Activated CD4-positive, alpha-beta memory T cell treated with anti-CD3 and anti-CD28 coated beads for 36 hours (primary cell): ENCODE data around the gene LTB4R2. TPM values are rescaled to one million over a fixed set of nuclear protein-coding genes. Genes with fewer than 3 reads are reported as not detected.

Experiments used
- CTCF ChIA-PET: fragments of 350-600 bp; sonication (Branson Sonifier 250); formaldehyde crosslinking; loops from one replicate; lab custom pipeline; 2021; ENCODE audit warnings: antibody characterized with exemption, inconsistent platforms; lab: Charles Lee
- POLR2A ChIA-PET: fragments of 350-600 bp; sonication (Branson Sonifier 250); formaldehyde crosslinking; loops from one replicate; lab custom pipeline; 2021; ENCODE audit warnings: antibody characterized with exemption; lab: Charles Lee
- DNase-seq: peaks from one replicate; pipeline ENCODE4 v3.0.0-alpha.2; 2020
- H3K27ac Mint-ChIP-seq: one replicate; pipeline ENCODE4 v1.8.0; 2021; ENCODE audit warnings: mixed read lengths
- H3K27me3 Mint-ChIP-seq: one replicate; pipeline ENCODE4 v1.8.0; 2021; ENCODE audit warnings: mixed read lengths
- H3K36me3 Mint-ChIP-seq: one replicate; pipeline ENCODE4 v1.8.0; 2021; ENCODE audit warnings: mixed read lengths
- H3K4me1 Mint-ChIP-seq: one replicate; pipeline ENCODE4 v1.8.0; 2021; ENCODE audit warnings: low read depth, mixed read lengths
- H3K4me3 Mint-ChIP-seq: one replicate; pipeline ENCODE4 v1.8.0; 2021; ENCODE audit warnings: mild to moderate bottlenecking, mixed read lengths
- H3K9me3 Mint-ChIP-seq: one replicate; pipeline ENCODE4 v1.8.0; 2021; ENCODE audit warnings: mixed read lengths
- intact Hi-C: fragments of 100-400 bp; cut with micrococcal nuclease; formaldehyde crosslinking; loops from one replicate; pipeline ENCODE4 v1.15.1; 2023
- total RNA-seq, 2 experiments: library from RNA; stranded (reverse); gene quantifications; one replicate each; pipeline ENCODE4 v1.2.3, GENCODE V29; 2021

Gene LTB4R2
- total RNA-seq, 2 experiments from 2014 or later, result 9.4 to 9.6 TPM

DNA sequence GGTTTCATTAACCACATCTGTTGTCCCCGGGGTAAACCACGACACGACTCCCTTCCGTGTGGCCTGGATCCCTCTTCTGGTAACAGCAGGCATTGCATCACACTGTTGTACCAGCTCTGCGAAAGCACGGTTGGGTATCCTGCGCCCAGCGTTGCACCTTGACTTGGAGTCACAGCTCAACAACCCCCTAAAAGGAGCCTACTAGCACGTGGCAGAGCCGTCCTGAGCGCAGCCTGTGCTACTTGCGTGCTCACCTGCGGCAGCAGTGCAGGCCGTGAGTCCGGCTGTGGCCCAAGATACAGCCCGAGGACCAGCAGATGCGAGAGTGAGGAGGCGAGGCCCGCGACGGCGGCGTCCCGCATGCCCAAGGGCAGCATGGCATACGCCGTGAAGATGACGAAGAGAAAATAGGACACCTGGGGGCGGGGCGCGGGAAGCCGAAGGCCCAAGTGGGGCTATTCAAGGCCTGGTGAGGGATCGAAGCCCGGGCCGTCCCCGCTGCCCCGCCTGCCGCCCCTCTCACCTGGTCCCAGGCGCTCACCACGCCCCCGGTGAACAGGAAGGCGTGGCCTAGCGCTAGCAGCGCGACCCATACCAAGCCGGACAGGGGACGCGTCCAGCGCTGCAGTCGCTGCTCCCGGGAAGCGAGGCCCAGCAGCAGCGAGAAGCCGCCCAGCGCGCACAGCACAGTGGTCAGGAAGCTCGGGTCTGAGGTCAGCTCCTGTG is 22.5 kb downstream of the LTB4R2 start:
- CTCF ChIA-PET, result interaction anchor here (0.6 to 25.4 kb wide), 28 partner anchors 12 to 242 kb away, joined by 3 to 968 read pairs (median 6); partner anchors contain the start of genes CBLN3, CIDEB, DCAF11 and KHNYN
- Mint-ChIP-seq H3K4me3 (peak overlapping the region; percentile 78), H3K9me3 (no peaks in the 10 kb centered on the region)

GRCh38 chr14:24334431-24335291 is 24.7 kb downstream of the LTB4R2 start, which contains the start of gene ADCY4:
Gene ADCY4, minus strand, starts transcription at chr14:24335071. Its CDS starts 419 bp downstream, at chr14:24334652.
- POLR2A ChIA-PET, result interaction anchor here (0.7 to 3.4 kb wide), 5 partner anchors 18 to 107 kb away, joined by 3 to 67 read pairs (median 4); partner anchors contain the start of genes CBLN3, KHNYN, SDR39U1 and TINF2
- DNase-seq, result no peak
- no peaks in the 10 kb centered on the region for H3K9me3 Mint-ChIP-seq
- H3K4me1 Mint-ChIP-seq, result peaks cover 43% of the 10 kb centered on the region
- peak within 1 kb of the TSS; percentile 53 for H3K4me3 Mint-ChIP-seq
- peaks cover 13% of the 10 kb centered on the region for H3K36me3 Mint-ChIP-seq
- no peak within 1 kb of the TSS for H3K27ac Mint-ChIP-seq
- intact Hi-C loops, result loop anchor here (5.0 kb wide), 1 partner anchor 33 kb away; the partner anchor contains the start of gene NFATC4
- CTCF ChIA-PET, result interaction anchor here (1.2 to 25.4 kb wide), 12 partner anchors 11 to 99 kb away, joined by 4 to 968 read pairs (median 12); partner anchors contain the start of genes CBLN3, CIDEB, KHNYN and LTB4R
- H3K27me3 Mint-ChIP-seq, result peaks cover 21% of the 10 kb centered on the region

More for the DNA sequence above, 22.5 kb downstream of the LTB4R2 start:
- Mint-ChIP-seq H3K4me1 (peaks cover 46% of the 10 kb centered on the region), H3K27ac (peak overlapping the region; percentile 30), H3K36me3 (peaks cover 9% of the 10 kb centered on the region), H3K27me3 (peaks cover 21% of the 10 kb centered on the region)
- POLR2A ChIA-PET, result interaction anchor here (0.6 to 3.4 kb wide), 10 partner anchors 15 to 1404 kb away, joined by 3 to 67 read pairs (median 5); partner anchors contain the start of genes CBLN3, KHNYN, PRMT5 and SDR39U1
- intact Hi-C loops, result loop anchor here (1.0 to 5.0 kb wide), 6 partner anchors 22 to 346 kb away; partner anchors contain the start of genes LTB4R, LTB4R2, NFATC4 and RABGGTA
- peak; percentile 89 for DNase-seq

DNA sequence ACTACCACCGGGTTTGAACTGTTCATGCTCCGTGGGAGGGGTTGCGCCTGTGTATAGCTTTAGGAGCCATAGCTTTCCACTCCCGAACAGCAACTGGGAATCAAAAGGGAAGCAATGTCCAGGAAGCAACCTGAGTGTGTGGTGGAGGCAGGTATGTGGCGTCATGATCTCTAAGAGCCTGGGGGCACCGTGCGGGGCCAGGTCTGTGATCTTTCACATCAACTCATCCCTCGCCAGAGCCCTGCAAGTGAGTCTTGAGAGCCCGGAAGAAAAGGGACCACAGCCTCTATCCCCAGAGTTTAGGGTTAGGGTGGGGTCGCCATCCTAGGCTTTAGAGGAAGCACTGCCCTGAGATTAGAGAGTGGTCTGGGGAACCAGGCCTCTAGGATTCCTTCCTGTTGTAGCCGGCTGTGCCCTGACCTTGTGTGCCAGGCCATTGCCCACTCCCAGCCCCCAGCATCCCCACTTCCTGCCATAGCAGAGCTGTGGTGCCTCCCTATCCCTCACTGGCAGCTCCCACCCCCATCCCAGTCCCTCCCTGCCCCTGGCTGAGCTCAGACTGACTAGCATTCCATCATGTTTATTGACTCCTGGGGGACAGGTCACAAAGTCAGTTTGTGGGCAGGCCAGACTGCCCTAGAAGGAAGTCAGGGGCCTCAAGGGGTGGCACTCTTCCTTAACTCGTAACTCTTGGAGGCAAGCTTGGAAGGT is 25.7 kb downstream of the LTB4R2 start:
- Mint-ChIP-seq H3K4me1 (peaks cover 41% of the 10 kb centered on the region), H3K4me3 (no peak overlapping the region), H3K9me3 (no peaks in the 10 kb centered on the region), H3K36me3 (peaks cover 13% of the 10 kb centered on the region), H3K27ac (no peak overlapping the region), H3K27me3 (peaks cover 21% of the 10 kb centered on the region)
- DNase-seq, result no peak
- ChIA-PET POLR2A (interaction anchor here (0.6 to 1.0 kb wide), 2 partner anchors 73 to 95 kb away, joined by 3 to 4 read pairs; no protein-coding TSS in a partner anchor), CTCF (interaction anchor here (0.6 to 25.4 kb wide), 5 partner anchors 9 to 98 kb away, joined by 3 to 968 read pairs (median 4); partner anchors contain the start of genes CBLN3, KHNYN and SDR39U1)
- intact Hi-C loops, result no loop called here

DNA sequence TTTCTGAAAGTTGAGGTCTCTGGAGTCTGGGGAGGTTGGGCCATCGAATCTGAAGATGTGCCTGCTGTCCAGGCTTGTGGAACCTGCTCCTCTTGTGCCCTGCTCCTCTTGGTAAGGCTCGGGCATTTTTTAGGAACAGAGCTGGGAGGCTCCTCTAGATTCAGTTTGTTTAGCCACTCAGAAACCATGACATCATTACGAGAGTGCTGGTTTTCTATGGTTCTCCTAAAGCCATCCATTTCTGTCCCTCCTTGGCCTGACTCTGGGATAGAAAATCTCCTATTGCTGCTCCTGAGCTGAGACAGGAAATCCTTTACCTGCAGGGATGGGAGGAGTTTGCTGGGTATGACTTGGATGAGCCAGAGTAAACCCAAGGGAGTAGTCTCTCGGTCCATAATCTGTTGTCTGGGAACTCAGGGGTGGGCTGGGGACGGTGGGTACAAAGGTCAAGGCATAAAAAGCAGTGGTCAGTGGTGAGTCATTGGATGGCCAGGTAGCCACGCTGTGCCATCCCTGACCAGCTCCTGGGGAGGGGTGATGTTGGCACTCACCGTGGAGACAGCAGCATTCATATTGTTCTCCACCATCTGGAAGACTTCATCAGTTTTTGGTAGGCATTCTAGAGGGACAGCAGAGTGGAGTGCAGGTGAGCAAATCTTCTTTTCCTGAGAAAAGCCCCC is 27.3 kb downstream of the LTB4R2 start:
- Mint-ChIP-seq H3K9me3 (no peaks in the 10 kb centered on the region), H3K4me1 (peaks cover 34% of the 10 kb centered on the region), H3K4me3 (no peak overlapping the region), H3K27me3 (peaks cover 18% of the 10 kb centered on the region), H3K36me3 (peaks cover 13% of the 10 kb centered on the region), H3K27ac (no peak overlapping the region)
- intact Hi-C loops, result no loop called here
- POLR2A ChIA-PET, result interaction anchor here (1.0 kb wide), 1 partner anchor 71 kb away, joined by 3 read pairs; no protein-coding TSS in a partner anchor
- DNase-seq, result no peak
- CTCF ChIA-PET, result interaction anchor here (1.2 to 25.4 kb wide), 5 partner anchors 9 to 96 kb away, joined by 3 to 968 read pairs (median 3); partner anchors contain the start of genes CBLN3, KHNYN and SDR39U1

DNA sequence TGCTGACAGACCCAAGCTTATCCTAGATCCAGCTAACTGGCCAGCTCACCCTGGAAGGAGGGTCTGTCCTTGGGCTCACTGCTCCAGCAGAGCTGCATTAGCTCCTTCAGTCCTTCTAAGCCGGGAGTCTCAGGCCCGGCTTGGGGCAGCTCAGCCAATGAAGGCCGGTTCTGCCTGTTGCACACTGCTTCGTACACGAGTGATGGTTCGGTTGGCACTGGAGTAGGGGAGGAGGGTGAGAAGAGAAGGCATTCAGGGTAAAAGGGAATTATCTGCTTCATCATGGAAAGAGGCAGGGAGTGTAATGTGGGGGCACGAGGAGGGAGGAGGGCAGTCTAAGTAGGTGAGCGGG is 27.9 kb downstream of the LTB4R2 start:
- DNase-seq, result no peak
- peaks cover 31% of the 10 kb centered on the region for H3K4me1 Mint-ChIP-seq
- no peak overlapping the region for H3K4me3 Mint-ChIP-seq
- H3K27me3 Mint-ChIP-seq, result peaks cover 15% of the 10 kb centered on the region
- no peaks in the 10 kb centered on the region for H3K9me3 Mint-ChIP-seq
- CTCF ChIA-PET, result interaction anchor here (1.3 to 25.4 kb wide), 4 partner anchors 9 to 96 kb away, joined by 3 to 968 read pairs (median 6); partner anchors contain the start of genes CBLN3, KHNYN and SDR39U1
- H3K36me3 Mint-ChIP-seq, result peaks cover 13% of the 10 kb centered on the region
- H3K27ac Mint-ChIP-seq, result no peak overlapping the region
- POLR2A ChIA-PET, result no interaction called here
- intact Hi-C loops, result no loop called here

- peaks cover 23% of the 10 kb centered on the region for H3K4me1 Mint-ChIP-seq
- peaks cover 12% of the 10 kb centered on the region for H3K27me3 Mint-ChIP-seq
- peak overlapping the region; percentile 91 for H3K4me3 Mint-ChIP-seq
- H3K9me3 Mint-ChIP-seq, result no peaks in the 10 kb centered on the region
- intact Hi-C loops, result no loop called here
- H3K27ac Mint-ChIP-seq, result no peak overlapping the region
- H3K36me3 Mint-ChIP-seq, result peaks cover 13% of the 10 kb centered on the region
- ChIA-PET POLR2A (interaction anchor here (0.8 to 1.8 kb wide), 2 partner anchors 23 to 93 kb away, joined by 3 to 7 read pairs; no protein-coding TSS in a partner anchor), CTCF (interaction anchor here (2.7 to 25.4 kb wide), 2 partner anchors 27 to 95 kb away, joined by 9 to 968 read pairs; partner anchors contain the start of genes CBLN3, KHNYN and SDR39U1)
- no peak for DNase-seq
Measured at GRCh38 chr14:24338843-24339242, 28.9 kb downstream of the LTB4R2 start.

DNA sequence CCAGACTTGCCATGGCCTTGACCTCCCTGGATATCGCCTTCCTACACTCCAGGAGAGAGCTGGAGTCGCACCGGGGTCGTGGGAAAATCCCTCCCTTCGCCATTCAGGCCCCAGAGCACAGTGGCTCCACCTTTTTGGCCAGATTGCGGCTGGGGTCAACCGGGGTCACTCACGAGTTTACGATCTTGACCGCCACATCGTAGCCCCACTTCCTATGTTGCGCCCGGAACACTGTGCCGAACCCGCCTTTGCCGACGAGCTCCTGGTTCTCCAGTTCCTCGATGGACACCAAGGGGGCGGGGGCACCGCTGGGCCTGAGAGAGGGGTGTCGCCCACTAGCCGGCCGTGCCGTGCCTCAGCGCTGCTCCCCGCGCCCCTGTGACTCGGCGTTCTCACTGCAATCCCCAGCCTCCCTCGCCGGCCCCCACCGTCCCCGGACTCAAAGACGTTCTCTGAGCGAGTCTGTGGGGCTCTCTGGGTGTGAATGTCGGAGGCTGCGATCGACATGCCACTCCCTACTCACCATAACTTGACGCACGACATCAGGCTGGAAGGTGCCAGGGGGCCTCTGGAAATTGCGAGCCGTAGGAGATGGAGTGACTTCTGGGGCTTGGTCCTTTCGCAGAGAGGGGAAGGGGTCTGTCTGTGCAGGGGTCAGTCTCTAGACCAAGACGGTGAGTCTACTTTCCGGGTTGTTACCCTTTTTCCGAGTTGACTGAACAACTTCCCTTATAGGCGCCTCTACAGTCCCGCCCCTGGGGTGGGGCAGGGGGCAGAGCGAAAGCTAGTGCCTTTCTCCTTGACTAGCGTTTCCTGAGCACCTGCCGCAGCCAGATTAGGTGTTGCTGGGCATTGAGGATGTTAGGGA is 29.6 kb downstream of the LTB4R2 start, which contains the start of gene RIPK3:
Gene RIPK3 (minus strand): TSS at position 708 of the 868 bp plus-strand sequence. CDS start 165 bp downstream, at position 543.
- peak within 1 kb of the TSS; percentile 91 for H3K4me3 Mint-ChIP-seq
- ChIA-PET CTCF (interaction anchor here (0.6 to 25.4 kb wide), 12 partner anchors 12 to 179 kb away, joined by 3 to 968 read pairs (median 4); partner anchors contain the start of genes CBLN3, IRF9, KHNYN and LTB4R2), POLR2A (interaction anchor here (0.8 to 1.8 kb wide), 3 partner anchors 23 to 92 kb away, joined by 3 to 10 read pairs (median 7); partner anchors contain the start of genes CBLN3 and KHNYN)
- H3K27me3 Mint-ChIP-seq, result peaks cover 11% of the 10 kb centered on the region
- peaks cover 13% of the 10 kb centered on the region for H3K36me3 Mint-ChIP-seq
- peak within 1 kb of the TSS; percentile 75 for H3K27ac Mint-ChIP-seq
- intact Hi-C loops, result no loop called here
- H3K4me1 Mint-ChIP-seq, result peaks cover 19% of the 10 kb centered on the region
- peak; percentile 82 for DNase-seq
- no peaks in the 10 kb centered on the region for H3K9me3 Mint-ChIP-seq

- H3K27me3 Mint-ChIP-seq, result peaks cover 9% of the 10 kb centered on the region
- H3K9me3 Mint-ChIP-seq, result no peaks in the 10 kb centered on the region
- H3K27ac Mint-ChIP-seq, result no peak overlapping the region
- POLR2A ChIA-PET, result interaction anchor here (0.9 to 1.8 kb wide), 3 partner anchors 30 to 91 kb away, joined by 3 to 10 read pairs (median 7); partner anchors contain the start of genes CBLN3 and KHNYN
- intact Hi-C loops, result no loop called here
- peaks cover 13% of the 10 kb centered on the region for H3K36me3 Mint-ChIP-seq
- CTCF ChIA-PET, result interaction anchor here (0.6 to 25.4 kb wide), 6 partner anchors 13 to 98 kb away, joined by 3 to 968 read pairs (median 4); partner anchors contain the start of genes CBLN3, KHNYN, LTB4R2 and SDR39U1
- no peak for DNase-seq
- peaks cover 14% of the 10 kb centered on the region for H3K4me1 Mint-ChIP-seq
- no peak overlapping the region for H3K4me3 Mint-ChIP-seq
Measured at GRCh38 chr14:24340606-24341005, 30.7 kb downstream of the LTB4R2 start.

GRCh38 chr14:24342889-24343288 is 32.9 kb downstream of the LTB4R2 start:
- Mint-ChIP-seq H3K4me3 (no peak overlapping the region), H3K4me1 (peaks cover 14% of the 10 kb centered on the region), H3K27ac (no peak overlapping the region), H3K9me3 (no peaks in the 10 kb centered on the region), H3K27me3 (peaks cover 15% of the 10 kb centered on the region), H3K36me3 (peaks cover 2% of the 10 kb centered on the region)
- CTCF ChIA-PET, result interaction anchor here (1.7 to 5.7 kb wide), 2 partner anchors 9 to 10 kb away, joined by 6 to 41 read pairs; partner anchors contain the start of gene ADCY4
- intact Hi-C loops, result no loop called here
- POLR2A ChIA-PET, result no interaction called here
- no peak for DNase-seq
